Dendritic cell treated with granulocyte-macrophage colony-stimulating factor and Interleukin-4, amounts not matched to agents 40 ng/mL and 50 ng/mL, for 4 days (primary cell): ENCODE measurements around the gene PRKRIP1.
A peak's percentile ranks its signal among the peaks of the same experiment; 100 is the strongest.
"Not testable (repeated sequence)": the region's sequence is repeated elsewhere in the genome, so short reads cannot be mapped to it uniquely, and the experiment has no call there.

Experiments
- H3K27ac Mint-ChIP-seq: one replicate; pipeline ENCODE4 v1.8.0; 2022; ENCODE audit warnings: mild to moderate bottlenecking, mixed read lengths
- H3K27me3 Mint-ChIP-seq: one replicate; pipeline ENCODE4 v1.8.0; 2022; ENCODE audit warnings: mild to moderate bottlenecking, mixed read lengths
- H3K36me3 Mint-ChIP-seq: one replicate; pipeline ENCODE4 v1.8.0; 2022; ENCODE audit warnings: low read depth, mixed read lengths
- H3K4me1 Mint-ChIP-seq: one replicate; pipeline ENCODE4 v1.8.0; 2022; ENCODE audit warnings: low read depth, mixed read lengths
- H3K4me3 Mint-ChIP-seq: one replicate; pipeline ENCODE4 v1.8.0; 2022; ENCODE audit warnings: mild to moderate bottlenecking, moderate library complexity, mixed read lengths
- H3K9me3 Mint-ChIP-seq: one replicate; pipeline ENCODE4 v1.8.0; 2022; ENCODE audit warnings: mixed read lengths
- intact Hi-C: fragments of 100-400 bp; cut with micrococcal nuclease; formaldehyde crosslinking; loops from one replicate; pipeline ENCODE4 v1.15.0; 2022

Gene PRKRIP1

GRCh38 chr7:102449136-102449535 lies 53.0 kb downstream of the PRKRIP1 start:
- Mint-ChIP-seq H3K4me1 (no peaks in the 10 kb centered on the region), H3K4me3 (no peak overlapping the region), H3K27ac (no peak overlapping the region), H3K9me3 (no peaks in the 10 kb centered on the region), H3K36me3 (peaks cover 44% of the 10 kb centered on the region), H3K27me3 (no peaks in the 10 kb centered on the region)
- intact Hi-C loops: loop anchor here (5.0 kb wide), 1 partner anchor 37 kb away; no protein-coding TSS in a partner anchor

DNA sequence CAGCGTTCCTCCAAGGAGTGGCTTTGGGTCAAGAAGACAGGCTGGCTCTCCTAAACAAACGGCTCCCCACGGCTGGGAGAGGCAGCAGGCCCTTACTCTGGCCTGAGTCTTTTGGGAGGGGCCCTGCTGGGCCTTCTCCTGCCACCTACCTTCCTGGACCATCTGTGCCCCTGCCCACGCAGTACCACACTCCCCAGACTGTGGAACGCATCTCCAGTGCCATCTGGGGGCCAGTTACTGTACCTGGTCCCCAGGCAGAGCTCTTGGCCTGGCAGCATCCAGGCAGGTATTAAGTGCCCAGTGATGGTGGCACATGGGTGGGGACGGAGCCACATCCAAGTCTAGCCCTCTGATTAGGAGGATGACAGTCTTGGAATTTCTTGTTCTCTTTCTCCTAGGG lies 54.1 kb downstream of the PRKRIP1 start:
- no peak overlapping the region for H3K27ac Mint-ChIP-seq
- H3K9me3 Mint-ChIP-seq: no peaks in the 10 kb centered on the region
- peaks cover 11% of the 10 kb centered on the region for H3K4me1 Mint-ChIP-seq
- intact Hi-C loops: no loop called here
- peaks cover 44% of the 10 kb centered on the region for H3K36me3 Mint-ChIP-seq
- H3K27me3 Mint-ChIP-seq: no peaks in the 10 kb centered on the region
- no peak overlapping the region for H3K4me3 Mint-ChIP-seq

DNA sequence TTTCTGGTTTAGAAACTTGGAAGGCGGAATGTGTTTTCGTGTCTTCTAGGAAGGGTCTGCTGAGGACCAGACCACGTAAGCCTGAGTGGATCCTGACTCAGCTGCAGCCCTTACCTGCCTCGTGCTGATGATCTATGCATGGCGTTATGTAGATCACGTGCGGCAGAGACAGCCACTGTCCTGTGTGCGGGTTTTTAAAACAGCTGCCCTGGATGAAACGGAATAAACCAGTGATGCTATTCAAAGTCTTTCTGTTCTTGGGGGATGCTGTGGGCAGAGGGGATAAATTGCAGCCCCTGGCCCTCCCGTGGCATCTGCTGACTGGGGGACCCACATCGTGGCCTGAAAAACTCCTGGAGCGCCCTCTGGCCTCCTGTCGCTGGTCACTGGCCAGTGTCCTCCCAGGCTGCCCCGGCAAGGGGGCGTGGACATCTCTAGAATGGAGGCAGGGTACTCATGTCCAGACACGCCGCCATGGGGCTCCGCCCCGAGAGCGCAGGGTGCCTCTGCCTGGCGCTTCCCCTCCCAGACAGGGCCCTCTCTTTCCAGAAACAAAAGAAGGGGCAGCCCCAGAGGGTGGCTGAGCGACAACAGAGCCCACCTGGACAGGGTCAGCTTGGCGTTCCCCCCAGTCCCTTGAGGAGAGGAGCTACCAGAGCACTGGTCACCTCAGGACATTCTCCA lies 55.4 kb downstream of the PRKRIP1 start:
- intact Hi-C loops: no loop called here
- H3K4me1 Mint-ChIP-seq: peaks cover 11% of the 10 kb centered on the region
- no peak overlapping the region for H3K4me3 Mint-ChIP-seq
- H3K27ac Mint-ChIP-seq: no peak overlapping the region
- H3K9me3 Mint-ChIP-seq: no peaks in the 10 kb centered on the region
- H3K27me3 Mint-ChIP-seq: no peaks in the 10 kb centered on the region
- peaks cover 44% of the 10 kb centered on the region for H3K36me3 Mint-ChIP-seq

DNA sequence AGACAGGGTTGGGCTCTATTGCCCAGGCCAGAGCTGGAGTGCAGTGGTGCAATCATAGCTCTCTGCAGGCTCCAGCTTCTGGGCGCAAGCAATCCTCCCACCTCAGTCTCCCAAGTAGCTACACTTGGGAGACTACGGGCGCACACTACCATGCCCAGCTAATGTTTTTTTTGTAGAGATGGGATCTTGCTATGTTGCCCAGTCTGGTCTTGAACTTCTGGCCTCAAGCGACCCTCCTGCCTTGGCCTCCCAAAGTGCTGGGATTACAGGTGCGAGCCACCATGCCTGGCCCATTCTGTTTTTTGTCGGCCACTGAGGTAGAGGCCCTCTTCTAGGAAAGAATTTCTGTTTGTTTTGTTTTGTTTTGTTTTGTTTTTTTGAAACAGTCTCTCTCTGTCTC lies 56.3 kb downstream of the PRKRIP1 start:
- peaks cover 11% of the 10 kb centered on the region for H3K4me1 Mint-ChIP-seq
- H3K36me3 Mint-ChIP-seq: peaks cover 44% of the 10 kb centered on the region
- no peaks in the 10 kb centered on the region for H3K27me3 Mint-ChIP-seq
- no peak overlapping the region for H3K4me3 Mint-ChIP-seq
- no peak overlapping the region for H3K27ac Mint-ChIP-seq
- no peaks in the 10 kb centered on the region for H3K9me3 Mint-ChIP-seq
- intact Hi-C loops: no loop called here

GRCh38 chr7:102453319-102453718 lies 57.2 kb downstream of the PRKRIP1 start:
- H3K9me3 Mint-ChIP-seq: no peaks in the 10 kb centered on the region
- H3K36me3 Mint-ChIP-seq: peaks cover 45% of the 10 kb centered on the region
- peaks cover 11% of the 10 kb centered on the region for H3K4me1 Mint-ChIP-seq
- H3K27me3 Mint-ChIP-seq: no peaks in the 10 kb centered on the region
- intact Hi-C loops: no loop called here
- no peak overlapping the region for H3K27ac Mint-ChIP-seq
- no peak overlapping the region for H3K4me3 Mint-ChIP-seq

- Mint-ChIP-seq H3K4me1 (peaks cover 11% of the 10 kb centered on the region), H3K27me3 (no peaks in the 10 kb centered on the region), H3K9me3 (no peaks in the 10 kb centered on the region), H3K4me3 (no peak overlapping the region), H3K27ac (no peak overlapping the region), H3K36me3 (peaks cover 48% of the 10 kb centered on the region)
- intact Hi-C loops: no loop called here
Measured at GRCh38 chr7:102454468-102454867, 58.3 kb downstream of the PRKRIP1 start.

DNA sequence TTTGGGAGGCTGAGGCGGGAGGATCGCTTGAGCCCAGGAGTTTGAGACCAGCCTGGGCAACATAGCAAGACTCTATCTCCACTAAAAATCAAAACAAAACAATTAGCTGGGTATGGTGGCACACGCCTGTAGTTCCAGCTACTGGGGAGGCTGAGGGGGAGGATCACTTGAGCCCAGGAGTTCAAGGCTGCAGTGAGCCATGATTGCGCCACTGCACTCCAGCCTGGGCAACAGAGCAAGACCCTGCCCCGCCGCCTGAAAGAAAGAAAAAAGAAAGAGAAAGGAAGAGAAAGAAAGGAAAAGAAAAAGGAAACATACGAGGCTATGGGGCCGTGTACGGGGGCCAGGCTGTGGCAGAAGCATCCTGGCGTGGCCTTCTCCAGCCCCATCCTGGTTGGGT lies 58.8 kb downstream of the PRKRIP1 start:
- intact Hi-C loops, H3K9me3 Mint-ChIP-seq: not testable (repeated sequence)

DNA sequence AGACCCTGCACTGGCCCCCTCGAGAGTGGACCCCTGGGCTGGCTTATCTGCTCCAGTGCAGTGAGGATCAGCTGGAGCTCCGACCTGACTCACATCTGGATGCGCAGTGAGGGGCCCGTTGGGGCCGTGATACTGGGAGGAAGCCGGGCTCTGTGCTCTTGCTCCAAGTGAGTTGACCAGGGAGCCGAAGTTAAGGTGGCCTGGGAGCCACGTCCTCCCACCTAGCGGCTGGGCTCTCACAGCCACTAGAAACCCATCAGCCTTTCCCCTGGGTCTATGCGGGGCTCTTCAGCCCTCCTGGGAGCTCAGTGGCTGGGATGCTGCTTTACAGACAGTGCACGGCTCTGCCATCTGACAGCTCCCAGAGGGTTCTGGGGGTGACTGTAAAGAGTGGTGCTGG lies 59.4 kb downstream of the PRKRIP1 start:
- no peak overlapping the region for H3K4me3 Mint-ChIP-seq
- no peaks in the 10 kb centered on the region for H3K27me3 Mint-ChIP-seq
- H3K4me1 Mint-ChIP-seq: peaks cover 13% of the 10 kb centered on the region
- H3K9me3 Mint-ChIP-seq: no peaks in the 10 kb centered on the region
- no peak overlapping the region for H3K27ac Mint-ChIP-seq
- intact Hi-C loops: no loop called here
- peaks cover 60% of the 10 kb centered on the region for H3K36me3 Mint-ChIP-seq

More for the DNA sequence above, 58.8 kb downstream of the PRKRIP1 start:
- peaks cover 11% of the 10 kb centered on the region for H3K4me1 Mint-ChIP-seq
- H3K36me3 Mint-ChIP-seq: peaks cover 53% of the 10 kb centered on the region
- H3K27me3 Mint-ChIP-seq, H3K4me3 Mint-ChIP-seq, H3K27ac Mint-ChIP-seq: not testable (repeated sequence)

DNA sequence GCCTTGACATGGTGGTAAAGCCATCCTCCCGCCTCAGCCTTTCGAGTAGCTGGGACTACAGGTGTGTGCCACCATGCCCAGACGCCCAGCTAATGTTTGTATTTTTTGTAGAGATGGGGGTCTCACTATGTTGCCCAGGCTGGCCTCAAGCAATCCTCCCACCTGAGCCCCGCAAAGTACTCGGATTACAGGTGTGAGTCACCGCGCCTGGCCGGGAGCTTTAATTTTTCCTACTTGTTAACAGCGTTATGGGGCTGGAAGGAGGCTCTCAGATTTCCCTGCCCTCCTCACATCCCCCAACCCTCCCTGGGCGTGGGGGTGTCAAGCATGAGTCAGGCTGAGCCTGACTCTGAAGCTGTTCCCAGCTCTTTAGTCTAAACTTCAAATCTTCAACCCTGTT lies 60.2 kb downstream of the PRKRIP1 start:
- intact Hi-C loops: no loop called here
- H3K9me3 Mint-ChIP-seq: no peaks in the 10 kb centered on the region
- H3K36me3 Mint-ChIP-seq: peaks cover 64% of the 10 kb centered on the region
- no peak overlapping the region for H3K4me3 Mint-ChIP-seq
- H3K27me3 Mint-ChIP-seq: no peaks in the 10 kb centered on the region
- peaks cover 18% of the 10 kb centered on the region for H3K4me1 Mint-ChIP-seq
- no peak overlapping the region for H3K27ac Mint-ChIP-seq

DNA sequence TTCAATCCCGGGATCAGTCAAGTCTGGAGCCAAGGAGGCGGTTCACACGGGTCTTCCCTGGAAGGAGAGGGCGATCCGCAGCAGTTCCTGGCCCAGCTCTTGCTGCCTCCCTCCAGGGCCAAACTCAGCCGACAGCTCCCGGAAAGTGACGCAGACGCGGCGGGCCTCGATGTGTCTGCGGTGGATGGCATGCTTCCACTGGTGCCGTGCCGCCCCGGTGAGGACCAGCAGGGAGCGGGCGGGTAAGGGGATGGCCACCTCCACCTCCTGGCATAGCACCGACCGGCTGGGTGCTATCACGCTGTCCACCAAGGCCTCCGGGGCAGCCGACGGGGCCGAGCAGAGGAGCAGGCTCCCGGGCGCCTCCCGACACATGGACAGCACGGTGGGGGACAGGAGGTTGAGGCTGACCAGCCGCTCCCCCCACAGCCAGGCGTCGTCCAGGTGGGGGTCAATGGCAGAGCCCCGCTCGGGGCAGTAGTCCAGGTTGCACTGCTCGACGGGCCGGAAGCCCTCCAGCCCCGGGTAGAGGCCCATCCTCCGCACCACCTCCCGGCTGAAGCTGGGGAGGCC lies 61.3 kb downstream of the PRKRIP1 start:
- Mint-ChIP-seq H3K27ac (no peak overlapping the region), H3K9me3 (no peaks in the 10 kb centered on the region), H3K36me3 (peaks cover 73% of the 10 kb centered on the region), H3K4me3 (no peak overlapping the region), H3K4me1 (peaks cover 24% of the 10 kb centered on the region), H3K27me3 (no peaks in the 10 kb centered on the region)
- intact Hi-C loops: no loop called here

- no peak overlapping the region for H3K4me3 Mint-ChIP-seq
- H3K27me3 Mint-ChIP-seq: no peaks in the 10 kb centered on the region
- intact Hi-C loops: no loop called here
- peaks cover 79% of the 10 kb centered on the region for H3K36me3 Mint-ChIP-seq
- H3K27ac Mint-ChIP-seq: peak overlapping the region; percentile 23
- H3K9me3 Mint-ChIP-seq: no peaks in the 10 kb centered on the region
- peaks cover 36% of the 10 kb centered on the region for H3K4me1 Mint-ChIP-seq
Measured at GRCh38 chr7:102459221-102459844, 63.2 kb downstream of the PRKRIP1 start.

DNA sequence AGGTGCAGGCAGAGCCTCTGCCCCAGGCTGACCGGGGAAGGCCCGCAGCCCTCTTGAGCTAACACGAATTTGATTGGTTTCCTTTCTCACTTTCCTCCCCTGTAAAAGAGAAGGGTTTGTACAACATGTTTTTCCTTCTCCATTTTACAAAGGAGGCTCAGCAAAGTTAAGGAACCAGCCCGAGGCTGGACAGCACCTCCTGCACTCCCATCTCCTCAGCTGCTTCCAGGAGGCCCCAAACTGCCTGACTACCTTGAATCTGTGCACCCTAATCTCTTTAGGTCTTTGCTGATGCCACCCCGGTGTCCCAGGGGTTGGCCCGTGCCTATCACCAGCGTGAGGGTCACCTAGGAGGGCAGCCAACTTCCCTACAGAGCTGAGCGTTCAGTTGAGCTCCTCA lies 64.3 kb downstream of the PRKRIP1 start:
- H3K36me3 Mint-ChIP-seq: peaks cover 80% of the 10 kb centered on the region
- H3K27me3 Mint-ChIP-seq: peaks cover under 1% of the 10 kb centered on the region
- intact Hi-C loops: no loop called here
- H3K4me1 Mint-ChIP-seq: peaks cover 32% of the 10 kb centered on the region
- no peaks in the 10 kb centered on the region for H3K9me3 Mint-ChIP-seq
- H3K4me3 Mint-ChIP-seq: no peak overlapping the region
- no peak overlapping the region for H3K27ac Mint-ChIP-seq

DNA sequence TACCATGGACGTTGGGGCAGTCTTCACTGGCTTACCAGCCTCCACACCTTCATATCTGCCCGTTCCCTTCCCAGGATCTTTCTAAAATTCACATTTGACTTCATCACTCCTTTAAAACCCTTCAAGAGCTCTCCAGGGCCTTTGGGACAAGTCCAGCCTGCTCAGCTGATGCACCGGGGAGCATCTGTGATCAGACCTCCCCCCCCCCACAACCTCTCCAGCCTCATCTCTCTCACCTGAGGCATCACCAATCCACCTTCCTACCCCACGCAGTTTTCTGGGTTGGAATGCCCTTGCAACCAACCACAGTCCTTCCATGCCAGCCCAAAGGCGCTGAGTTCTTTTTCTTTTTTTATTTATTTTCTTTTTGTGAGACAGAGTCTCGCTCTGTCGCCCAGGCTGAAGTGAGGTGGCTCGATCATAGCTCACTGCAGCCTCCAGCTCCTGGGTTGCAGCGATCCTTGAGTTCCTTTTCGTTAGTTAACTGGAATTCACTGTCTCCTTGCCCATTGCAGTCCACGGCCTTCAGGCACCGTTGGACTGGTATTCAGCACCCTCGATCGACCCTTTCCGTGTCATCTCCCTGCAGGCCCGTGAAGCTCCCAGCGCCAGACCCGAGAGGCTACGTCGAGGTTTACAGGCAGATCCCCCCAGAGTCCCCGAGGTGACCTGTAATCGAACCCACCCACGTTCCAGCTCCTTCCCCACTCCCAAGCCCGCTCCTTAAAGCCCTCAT lies 67.8 kb downstream of the PRKRIP1 start:
- H3K9me3 Mint-ChIP-seq: no peaks in the 10 kb centered on the region
- H3K4me1 Mint-ChIP-seq: peaks cover 40% of the 10 kb centered on the region
- intact Hi-C loops: loop anchor here (2.0 kb wide), 1 partner anchor 33 kb away; no protein-coding TSS in a partner anchor
- H3K27me3 Mint-ChIP-seq: peaks cover 6% of the 10 kb centered on the region
- H3K4me3 Mint-ChIP-seq: peak overlapping the region; percentile 94
- H3K27ac Mint-ChIP-seq: peak overlapping the region; percentile 91
- peaks cover 71% of the 10 kb centered on the region for H3K36me3 Mint-ChIP-seq
